RPMI8226 (cell line): ENCODE results near the gene TMEM200A.
"Not testable (repeated sequence)": the region's sequence is repeated elsewhere in the genome, so short reads cannot be mapped to it uniquely, and the experiment has no call there.

Experiments
- DNase-seq: peaks from one replicate; pipeline ENCODE4 v3.0.0-alpha.2; 2015

The TMEM200A gene

GRCh38 chr6:130365166-130366106, at the start of gene TMEM200A:
Gene TMEM200A (plus strand): TSS chr6:130366017. CDS start chr6:130440423, 74,406 bp downstream.
- DNase-seq: no peak

DNA sequence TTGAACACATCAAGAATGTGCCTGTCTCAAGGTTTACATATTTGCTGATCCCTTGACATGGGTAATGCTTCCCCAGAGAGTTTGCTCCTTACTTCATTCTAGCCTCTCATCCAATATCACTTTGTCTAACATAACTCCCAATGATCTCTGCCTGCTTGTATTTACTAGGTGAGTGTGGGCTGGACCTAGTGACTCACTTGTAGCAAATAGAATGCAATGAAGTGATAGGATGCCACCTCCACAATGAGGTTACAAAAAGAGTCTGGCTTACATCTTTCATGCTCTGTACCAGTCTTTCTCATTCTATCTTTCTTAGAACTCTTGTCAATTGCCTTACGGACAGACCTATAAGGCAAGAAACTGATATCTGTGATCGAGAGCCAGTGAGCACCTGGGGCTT, 44.9 kb upstream of the TMEM200A start:
- DNase-seq: no peak

GRCh38 chr6:130322673-130323268, 43.0 kb upstream of the TMEM200A start:
- peak; percentile 39 for DNase-seq

GRCh38 chr6:130324657-130325056, 41.2 kb upstream of the TMEM200A start:
- no peak for DNase-seq

- DNase-seq: no peak
These were observed 39.3 kb upstream of the TMEM200A start for GRCh38 chr6:130326496-130326895.

- no peak for DNase-seq
These were observed 28.3 kb upstream of the TMEM200A start for GRCh38 chr6:130337534-130337933.

GRCh38 chr6:130346324-130346723, 19.5 kb upstream of the TMEM200A start:
- not testable (repeated sequence) for DNase-seq

GRCh38 chr6:130354322-130354721, 11.5 kb upstream of the TMEM200A start:
- no peak for DNase-seq

GRCh38 chr6:130355572-130355971, 10.2 kb upstream of the TMEM200A start:
- no peak for DNase-seq

- DNase-seq: no peak
These were observed 8.4 kb upstream of the TMEM200A start for GRCh38 chr6:130357436-130357835.

GRCh38 chr6:130359736-130360135, 6.1 kb upstream of the TMEM200A start:
- no peak for DNase-seq

- peak; percentile 15 for DNase-seq
These were observed 3.7 kb upstream of the TMEM200A start for GRCh38 chr6:130362128-130362527.

- DNase-seq: no peak
These were observed 1.5 kb upstream of the TMEM200A start for GRCh38 chr6:130364224-130364780.

GRCh38 chr6:130366107-130367005, 539 bp downstream of the TMEM200A start:
- no peak for DNase-seq

DNA sequence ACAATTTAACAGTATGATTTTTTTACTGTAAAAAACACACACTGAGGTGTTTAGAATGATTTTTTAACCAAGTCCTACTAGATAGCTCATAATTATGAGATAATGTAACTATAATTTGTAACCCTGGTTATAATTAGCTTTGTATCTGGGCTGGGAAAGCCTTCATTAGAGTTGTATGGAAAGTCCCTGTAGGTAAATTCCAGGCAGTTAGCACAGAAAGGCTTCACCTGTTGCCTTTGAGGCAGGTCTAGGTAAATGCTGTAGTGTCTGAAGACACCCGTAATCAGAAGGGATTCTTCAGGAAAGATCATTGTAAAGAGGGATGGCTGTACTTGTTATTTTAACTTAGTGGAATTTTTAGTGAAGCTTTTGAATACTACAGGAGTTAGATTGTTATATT, 1.9 kb downstream of the TMEM200A start:
- no peak for DNase-seq

- DNase-seq: no peak
These were observed 2.8 kb downstream of the TMEM200A start for GRCh38 chr6:130368576-130368975.

- no peak for DNase-seq
These were observed 4.0 kb downstream of the TMEM200A start for GRCh38 chr6:130369831-130370230.

- DNase-seq: no peak
These were observed 6.2 kb downstream of the TMEM200A start for GRCh38 chr6:130371921-130372420.

DNA sequence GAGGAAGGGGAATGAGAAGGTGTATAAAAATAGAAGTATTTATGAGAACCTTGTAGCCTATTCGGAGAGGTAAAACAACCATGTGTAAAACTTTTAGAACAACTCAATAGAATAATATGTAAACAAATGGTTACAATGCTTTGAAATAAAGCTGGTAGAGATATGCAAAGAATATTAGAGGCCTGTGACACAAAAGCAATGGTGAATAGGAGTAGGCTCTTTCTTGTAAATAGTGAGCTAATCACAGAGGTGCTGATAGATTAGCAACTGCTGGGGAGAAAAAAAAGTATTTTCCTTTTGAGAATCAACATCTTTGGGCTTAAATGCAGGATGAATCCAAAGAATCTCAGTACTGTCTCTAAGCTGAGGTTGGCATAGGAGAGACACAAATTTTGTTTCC, 7.0 kb downstream of the TMEM200A start:
- no peak for DNase-seq

DNA sequence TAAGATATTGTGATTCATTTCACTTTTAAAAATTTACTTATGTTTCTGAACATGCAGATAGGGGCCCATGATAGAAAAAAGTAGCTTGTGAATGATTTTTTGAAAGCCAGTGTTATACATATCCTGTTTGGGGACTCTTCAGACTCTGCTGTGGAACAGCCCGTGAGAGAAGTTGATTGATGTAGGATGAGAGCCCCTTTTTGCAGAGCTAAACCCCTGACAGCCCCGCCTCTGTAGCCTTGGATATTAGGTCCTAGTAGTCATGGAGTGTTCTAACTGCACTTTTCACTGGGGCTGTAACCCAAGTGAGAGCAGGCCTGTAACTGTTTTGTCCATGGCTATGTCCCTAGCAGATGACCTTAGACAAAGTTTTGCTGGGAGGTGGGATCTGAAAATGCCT, 8.2 kb downstream of the TMEM200A start:
- DNase-seq: no peak

- DNase-seq: no peak
These were observed 11.1 kb downstream of the TMEM200A start for GRCh38 chr6:130376936-130377335.

- no peak for DNase-seq
These were observed 11.6 kb downstream of the TMEM200A start for GRCh38 chr6:130377371-130377770.

DNA sequence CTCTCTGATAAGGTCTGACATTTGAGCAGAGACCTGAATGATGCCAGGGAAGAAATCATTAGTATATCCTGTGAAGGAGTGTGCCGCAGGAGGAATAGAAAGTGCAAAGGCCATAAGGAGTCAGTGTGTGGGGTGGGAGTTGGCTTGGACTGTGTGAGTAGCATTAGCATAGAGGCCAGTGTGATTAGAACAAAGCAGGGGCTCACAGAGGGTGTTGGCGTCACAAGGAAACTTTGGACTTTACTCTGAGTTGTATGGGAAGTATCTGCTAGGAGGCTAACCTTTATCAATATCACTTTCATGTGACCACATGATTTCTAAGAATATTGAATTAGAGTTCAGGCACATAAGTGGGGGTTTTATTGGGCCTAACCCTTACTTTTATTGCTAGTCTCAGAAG, 12.1 kb downstream of the TMEM200A start:
- DNase-seq: no peak
